ENCODE results near the gene PCDH18. TPM values are rescaled to one million over a fixed set of nuclear protein-coding genes. Genes with fewer than 3 reads are reported as not detected.
A peak's percentile ranks its signal among the peaks of the same experiment; 100 is the strongest.
"Not testable (repeated sequence)": the region's sequence is repeated elsewhere in the genome, so short reads cannot be mapped to it uniquely, and the experiment has no call there.

The PCDH18 gene
- total RNA-seq, result 1.3 TPM

GRCh38 chr4:137531986-137532868 lies at the start of gene PCDH18:
PCDH18 (minus strand) TSS chr4:137532494; CDS start chr4:137532088, 406 bp downstream.
- ATAC-seq (peak; percentile 60), DNase-seq (ENCODE audit: low spot score) (peak; percentile 51)

DNA sequence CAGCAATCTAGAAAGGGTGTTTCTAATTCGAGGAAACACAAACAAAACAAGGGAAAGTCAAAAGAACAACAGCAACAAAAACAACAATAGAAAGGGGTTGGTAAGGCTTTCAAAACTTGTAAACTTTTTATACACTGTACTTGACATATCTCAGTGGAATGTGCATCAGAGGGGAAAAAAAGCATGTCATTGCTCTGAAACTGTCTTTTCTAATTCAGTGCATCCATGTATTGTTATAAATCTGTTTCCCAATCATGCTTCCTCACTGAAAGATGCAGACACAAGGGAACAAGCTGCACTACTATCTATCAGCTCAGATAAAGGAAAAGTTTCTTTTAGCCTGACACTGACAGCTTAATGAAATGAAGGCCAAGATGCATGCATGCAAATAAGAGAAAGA lies 44.2 kb upstream of the PCDH18 start:
- DNase-seq (ENCODE audit: low spot score), result no peak
- no peak for ATAC-seq

DNA sequence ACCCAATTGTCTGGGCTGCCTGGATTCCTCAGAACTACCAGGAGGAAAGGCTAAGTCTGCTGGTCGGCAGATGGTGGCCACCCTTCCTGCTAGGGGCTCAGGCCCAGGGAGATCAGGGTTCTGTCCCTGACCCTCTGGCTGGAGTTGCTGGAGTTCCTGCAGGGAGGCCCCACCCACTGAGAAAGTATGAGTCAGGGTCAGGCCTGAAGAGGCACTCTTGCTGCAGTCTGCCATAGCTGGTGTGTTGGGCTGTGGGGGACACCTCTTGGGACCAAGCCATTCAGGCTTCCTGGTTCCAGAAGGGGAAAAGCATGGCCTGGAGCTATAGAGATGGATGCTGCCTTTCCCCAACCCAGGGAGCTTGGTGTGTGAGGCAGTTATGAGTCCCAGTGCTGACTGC lies 40.4 kb upstream of the PCDH18 start:
- ATAC-seq (no peak), DNase-seq (ENCODE audit: low spot score) (no peak)

DNA sequence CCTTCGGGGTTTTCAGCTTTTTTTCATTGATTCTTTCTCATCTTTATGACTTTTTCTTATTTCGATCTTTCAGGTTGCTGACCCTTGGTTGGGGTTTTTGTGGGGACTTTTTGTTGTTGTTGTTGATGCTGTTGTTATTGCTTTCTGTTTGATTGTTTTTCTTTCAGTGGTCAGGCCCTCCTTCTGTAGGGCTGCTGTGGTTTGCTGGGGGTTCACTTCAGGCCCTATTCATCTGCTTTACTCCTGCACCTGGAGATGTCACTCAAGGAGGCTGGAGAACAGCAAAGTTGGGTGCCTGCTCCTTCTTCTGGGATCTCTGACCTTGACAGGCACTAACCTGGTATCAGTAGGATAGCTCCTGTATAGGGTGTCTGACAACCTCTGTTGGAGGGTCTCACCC lies 39.9 kb upstream of the PCDH18 start:
- DNase-seq (ENCODE audit: low spot score) (no peak), ATAC-seq (no peak)

- ATAC-seq, result no peak
- DNase-seq (ENCODE audit: low spot score), result no peak
These were observed 27.5 kb upstream of the PCDH18 start for GRCh38 chr4:137559801-137560200.

DNA sequence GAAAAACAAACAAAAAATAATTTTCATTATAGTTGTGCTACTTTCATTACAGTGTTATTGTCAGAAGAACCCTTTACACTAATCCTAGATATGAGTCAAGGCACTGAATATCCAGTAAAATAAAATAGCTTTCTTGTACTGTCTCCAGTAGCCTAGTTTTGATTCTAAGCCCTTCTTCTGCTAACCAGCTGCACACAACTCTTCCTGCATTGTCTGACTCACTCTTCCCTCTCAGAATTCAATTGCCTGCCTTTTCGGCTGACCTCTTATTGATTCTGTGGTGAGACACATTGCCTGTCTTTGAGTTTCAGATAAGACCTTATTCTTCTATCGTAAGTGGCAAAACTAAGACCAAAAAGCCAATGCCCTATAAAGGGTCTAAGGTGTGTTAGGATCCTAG lies 26.7 kb upstream of the PCDH18 start:
- ATAC-seq (no peak), DNase-seq (ENCODE audit: low spot score) (no peak)

DNA sequence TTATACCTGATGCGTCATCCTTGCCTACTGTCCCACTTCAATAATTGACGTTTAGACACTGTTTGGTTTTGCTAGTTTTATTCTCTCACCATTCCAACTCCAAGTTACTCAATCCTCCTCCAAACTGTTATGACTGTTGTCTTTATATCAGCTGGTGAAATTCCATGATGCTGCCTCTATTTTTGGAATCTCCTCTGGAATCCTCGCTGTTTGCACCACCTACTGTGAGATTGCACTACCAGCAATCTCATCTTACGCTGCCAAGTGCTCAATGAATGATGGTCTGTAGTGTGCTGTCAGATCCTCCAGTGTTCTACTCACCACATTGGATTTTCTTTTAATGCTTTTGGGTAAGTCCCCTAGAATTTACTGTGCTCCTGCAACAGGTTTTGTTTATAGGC lies 13.2 kb upstream of the PCDH18 start:
- no peak for DNase-seq (ENCODE audit: low spot score)

DNA sequence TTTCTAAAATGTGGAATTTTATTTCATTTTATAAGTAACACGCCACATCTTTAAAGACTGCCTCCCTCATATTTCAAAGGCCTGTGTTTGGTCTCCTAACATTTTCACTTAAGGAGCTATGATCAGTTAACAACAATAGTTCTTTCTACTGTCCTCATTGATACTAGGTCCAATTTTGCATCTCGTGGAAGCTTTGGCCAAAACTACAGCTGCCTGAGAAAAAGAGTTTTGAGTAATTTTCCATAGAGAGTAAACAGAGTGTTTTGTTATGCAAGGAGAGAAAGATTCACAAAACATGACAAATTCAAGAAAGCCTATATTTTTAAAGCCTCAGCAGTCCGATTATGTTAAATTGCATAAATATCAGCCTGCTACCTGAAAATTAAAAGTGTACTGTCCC lies 11.4 kb upstream of the PCDH18 start:
- DNase-seq (ENCODE audit: low spot score), result no peak
- ATAC-seq, result no peak

More for the DNA sequence above, 13.2 kb upstream of the PCDH18 start:
- no peak for ATAC-seq

DNA sequence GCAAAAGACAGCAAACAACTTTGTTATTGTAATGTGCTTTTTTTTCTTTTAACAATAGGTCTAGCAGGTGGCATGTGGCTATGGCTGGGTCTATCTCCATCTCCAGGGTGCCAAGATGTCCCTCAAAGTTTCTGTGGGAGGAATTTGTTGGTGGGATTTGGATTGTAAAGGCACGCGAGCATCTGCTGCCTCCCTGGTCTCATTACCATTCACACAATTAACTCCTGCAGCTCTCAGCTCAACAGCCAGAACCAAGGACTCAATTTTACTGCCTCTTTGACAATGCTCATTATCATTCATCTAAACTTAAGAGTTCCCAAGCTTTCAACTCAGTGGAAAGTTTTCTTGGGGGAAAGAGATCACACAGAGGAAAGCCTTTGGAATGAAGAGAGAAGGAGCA lies 10.9 kb upstream of the PCDH18 start:
- ATAC-seq, result no peak
- no peak for DNase-seq (ENCODE audit: low spot score)

DNA sequence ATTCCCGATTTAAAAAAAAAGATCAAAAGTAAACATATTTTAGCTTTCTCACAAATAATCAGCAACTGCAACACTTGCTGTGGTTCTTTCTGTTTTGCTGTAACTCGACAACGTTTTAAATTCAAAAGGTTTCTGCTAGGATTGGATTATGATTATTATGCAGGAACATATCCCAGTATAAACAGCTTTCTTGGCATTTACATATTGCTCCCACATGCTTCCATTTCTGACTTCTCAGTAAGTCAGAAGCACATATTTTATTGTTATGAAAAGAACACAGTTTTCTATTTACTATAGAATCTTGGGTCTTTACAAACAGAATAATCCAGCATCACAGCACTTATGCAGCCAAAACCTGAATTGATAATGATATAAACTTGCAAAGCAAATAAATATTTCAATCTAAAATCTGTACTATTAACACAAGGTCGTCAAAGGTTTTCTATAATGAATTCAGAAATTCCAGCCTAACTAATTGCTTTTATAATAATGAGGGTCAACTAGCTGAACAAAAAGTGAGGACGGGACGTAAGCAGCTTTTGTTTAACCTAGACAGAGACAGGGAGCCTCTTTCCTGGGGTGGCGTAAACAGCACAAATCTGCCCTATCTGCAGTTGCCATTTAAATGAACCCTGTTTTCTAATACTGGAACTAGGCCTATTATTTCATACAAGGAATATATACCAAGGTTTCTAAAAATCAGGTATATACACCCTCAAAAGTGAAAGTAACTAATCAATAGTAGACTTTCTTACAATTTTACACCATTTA lies 9.8 kb upstream of the PCDH18 start:
- DNase-seq (ENCODE audit: low spot score), result no peak
- no peak for ATAC-seq

- DNase-seq (ENCODE audit: low spot score) (no peak), ATAC-seq (no peak)
These were observed 8.9 kb upstream of the PCDH18 start for GRCh38 chr4:137541181-137541580.

GRCh38 chr4:137540356-137540755 lies 8.1 kb upstream of the PCDH18 start:
- no peak for ATAC-seq
- no peak for DNase-seq (ENCODE audit: low spot score)

DNA sequence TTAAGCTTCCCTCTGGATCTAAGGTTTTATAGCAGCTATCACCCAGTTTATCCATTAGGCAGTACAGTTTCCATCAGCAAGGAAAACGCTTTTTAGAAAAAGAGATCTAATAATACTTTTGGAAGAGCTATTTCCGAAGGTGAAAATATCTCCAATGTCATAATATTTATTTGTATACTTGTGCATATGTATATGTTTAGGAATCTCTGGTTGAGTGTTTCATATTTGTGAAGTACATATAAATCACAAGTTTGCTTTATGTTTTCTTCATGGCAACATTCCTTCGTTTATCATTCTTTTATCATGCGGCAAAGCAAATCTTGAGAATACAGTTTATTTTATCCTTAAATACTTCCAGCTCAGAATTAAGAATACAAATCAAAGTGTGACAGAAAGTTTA lies 6.2 kb upstream of the PCDH18 start:
- ATAC-seq (no peak), DNase-seq (ENCODE audit: low spot score) (no peak)

GRCh38 chr4:137537807-137538206 lies 5.5 kb upstream of the PCDH18 start:
- ATAC-seq; DNase-seq (ENCODE audit: low spot score): not testable (repeated sequence)

DNA sequence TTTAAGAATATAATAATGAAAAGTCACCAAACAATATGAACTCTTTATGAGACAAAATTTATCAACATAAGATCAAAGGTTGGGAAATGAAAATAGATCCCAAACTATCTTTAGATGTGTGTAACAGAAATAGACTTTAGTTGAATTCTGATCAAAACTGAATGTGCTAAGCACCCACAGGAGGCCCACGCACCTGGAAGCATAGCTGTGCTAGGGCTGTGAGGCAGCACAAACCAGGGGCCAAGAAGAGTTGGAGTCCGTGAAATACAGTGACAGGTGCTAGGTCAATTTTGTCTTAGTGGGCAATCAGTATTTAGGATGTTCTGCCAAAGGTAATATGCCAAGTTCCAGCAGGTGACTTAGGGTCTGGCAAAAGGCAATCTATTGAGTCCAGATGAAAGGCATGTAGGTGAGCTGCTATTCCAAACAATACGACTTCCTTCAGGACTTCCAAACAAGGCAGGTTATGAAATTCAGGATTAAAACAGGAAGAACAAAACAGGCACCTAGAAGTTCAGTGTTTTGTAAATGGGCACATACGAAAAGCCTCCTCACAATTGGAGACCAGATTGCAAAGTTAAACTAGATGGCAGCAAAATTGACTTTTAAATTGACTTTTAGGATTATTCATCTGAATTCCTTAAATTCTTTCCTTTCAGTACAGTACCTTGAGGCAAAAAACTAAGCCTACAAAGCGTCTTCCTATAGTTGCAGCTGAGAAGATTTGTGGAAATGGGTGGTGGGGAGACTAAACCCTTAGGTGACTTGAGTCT lies 4.7 kb upstream of the PCDH18 start:
- ATAC-seq, result no peak
- no peak for DNase-seq (ENCODE audit: low spot score)

DNA sequence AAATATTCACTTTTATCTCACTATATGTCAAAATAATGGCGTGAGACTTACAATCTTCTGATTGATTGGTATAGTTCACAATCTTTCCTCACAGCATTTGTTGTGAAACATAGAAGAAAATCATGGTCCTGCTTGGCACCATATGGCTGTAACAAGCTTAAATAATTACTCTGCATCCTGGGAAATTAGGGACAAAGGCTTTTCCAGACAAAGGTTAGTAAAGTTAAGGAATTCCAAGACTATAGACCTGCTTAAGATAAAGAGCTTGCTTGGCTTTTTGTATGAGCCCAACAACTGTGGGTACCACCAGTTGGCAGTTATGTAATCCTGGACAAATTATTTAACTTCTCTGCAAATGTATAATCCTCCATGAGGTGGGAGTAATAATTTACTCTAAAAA lies 3.4 kb upstream of the PCDH18 start:
- no peak for ATAC-seq
- no peak for DNase-seq (ENCODE audit: low spot score)

- ATAC-seq (no peak), DNase-seq (ENCODE audit: low spot score) (no peak)
These were observed 2.2 kb upstream of the PCDH18 start for GRCh38 chr4:137534516-137534915.

- DNase-seq (ENCODE audit: low spot score), result no peak
- no peak for ATAC-seq
These were observed 1.6 kb upstream of the PCDH18 start for GRCh38 chr4:137533855-137534254.

GRCh38 chr4:137532869-137533236 lies 559 bp upstream of the PCDH18 start:
- ATAC-seq, result no peak
- no peak for DNase-seq (ENCODE audit: low spot score)

DNA sequence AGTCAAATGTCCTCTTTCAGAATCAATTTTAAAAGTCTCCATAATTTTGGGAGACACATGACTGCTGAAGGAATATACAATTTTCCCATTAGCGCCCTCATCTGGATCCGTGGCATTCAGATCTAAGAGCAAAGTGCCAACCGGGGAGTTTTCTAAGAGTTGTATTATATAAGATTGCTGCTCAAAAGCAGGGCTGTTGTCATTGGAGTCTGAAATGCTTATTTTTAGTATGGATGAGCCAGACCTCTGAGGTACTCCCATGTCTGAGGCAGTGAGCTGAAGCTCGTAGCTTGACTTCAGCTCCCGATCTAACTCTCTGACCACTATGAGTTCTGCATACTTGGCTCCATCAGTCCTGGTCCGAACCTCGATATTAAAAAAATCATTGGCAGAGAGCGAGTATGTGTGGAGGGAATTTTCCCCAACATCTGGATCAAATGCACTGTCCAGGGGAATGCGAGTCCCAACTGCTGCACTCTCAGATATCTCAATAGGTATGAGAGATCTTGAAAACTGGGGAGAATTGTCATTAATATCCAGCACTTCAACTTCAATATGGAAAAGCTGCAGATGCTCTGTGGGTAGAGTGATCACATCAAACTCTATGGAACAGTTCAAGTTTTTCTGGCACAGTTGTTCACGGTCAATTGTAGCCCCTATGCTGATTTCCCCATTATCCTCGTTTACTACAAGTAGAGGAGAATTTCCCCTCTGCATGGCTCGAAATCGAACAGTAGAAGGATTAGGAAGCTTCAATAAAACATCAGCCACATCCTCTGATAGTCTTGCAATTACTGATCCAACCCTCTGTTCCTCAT lies 917 bp downstream of the PCDH18 start:
- no peak for ATAC-seq
- no peak for DNase-seq (ENCODE audit: low spot score)

DNA sequence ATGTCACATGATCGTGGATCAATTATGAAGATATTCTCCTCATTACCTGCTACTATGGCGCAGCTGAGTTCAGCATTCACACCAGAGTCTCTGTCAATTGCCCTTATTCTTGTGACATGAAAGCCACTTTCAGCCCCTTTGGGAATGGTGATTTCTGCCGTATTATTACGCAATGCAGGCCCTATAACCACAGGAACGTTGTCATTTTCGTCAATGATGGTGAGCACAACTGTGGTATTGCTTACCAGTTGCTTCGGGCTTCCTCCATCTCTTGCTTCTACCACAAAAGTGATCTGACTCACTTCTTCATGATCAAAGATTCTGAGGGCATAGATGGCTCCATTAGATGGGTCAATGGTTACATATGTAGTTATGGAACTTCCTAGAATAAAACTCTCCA lies 2.1 kb downstream of the PCDH18 start:
- no peak for ATAC-seq
- no peak for DNase-seq (ENCODE audit: low spot score)

Data from left lobe of liver (tissue), 2 donors.